Fibroblast of the aortic adventitia (primary cell): ENCODE results near the gene ZMYND12. TPM values are rescaled to one million over a fixed set of nuclear protein-coding genes. Genes with fewer than 3 reads are reported as not detected.
"Not testable (repeated sequence)": the region's sequence is repeated elsewhere in the genome, so short reads cannot be mapped to it uniquely, and the experiment has no call there.

Source experiments
- DNase-seq: peaks from one replicate; pipeline ENCODE4 v3.0.0-alpha.2; 2010; ENCODE audit warnings: low read depth
- H3K4me3 ChIP-seq: 2 replicates; pipeline ENCODE4 v1.5.1; 2011; ENCODE audit warnings: low read depth, mild to moderate bottlenecking, control low read depth, low read length, moderate library complexity
- total RNA-seq: library from RNA; depleted of rRNA; stranded (reverse); fragments of >200 nt; gene quantifications from 2 replicates; pipeline ENCODE4 v1.2.3, GENCODE V29; 2012; ENCODE audit warnings: low replicate concordance
- TF ChIP-seq, protein P1 (sequence below): IDR thresholded peaks from 2 replicates; pipeline ENCODE4 v1.5.1; 2011; ENCODE audit warnings: mild to moderate bottlenecking, low read length, control low read depth, inconsistent platforms; ENCODE audit not compliant: insufficient read depth

Gene ZMYND12, protein sequence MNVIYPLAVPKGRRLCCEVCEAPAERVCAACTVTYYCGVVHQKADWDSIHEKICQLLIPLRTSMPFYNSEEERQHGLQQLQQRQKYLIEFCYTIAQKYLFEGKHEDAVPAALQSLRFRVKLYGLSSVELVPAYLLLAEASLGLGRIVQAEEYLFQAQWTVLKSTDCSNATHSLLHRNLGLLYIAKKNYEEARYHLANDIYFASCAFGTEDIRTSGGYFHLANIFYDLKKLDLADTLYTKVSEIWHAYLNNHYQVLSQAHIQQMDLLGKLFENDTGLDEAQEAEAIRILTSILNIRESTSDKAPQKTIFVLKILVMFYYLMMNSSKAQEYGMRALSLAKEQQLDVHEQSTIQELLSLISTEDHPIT
- total RNA-seq = 0.82 and 1.6 TPM in 2 replicates

- peak within 1 kb of the TSS; percentile 78 for H3K4me3 ChIP-seq
- TF ChIP-seq, protein P1, sequence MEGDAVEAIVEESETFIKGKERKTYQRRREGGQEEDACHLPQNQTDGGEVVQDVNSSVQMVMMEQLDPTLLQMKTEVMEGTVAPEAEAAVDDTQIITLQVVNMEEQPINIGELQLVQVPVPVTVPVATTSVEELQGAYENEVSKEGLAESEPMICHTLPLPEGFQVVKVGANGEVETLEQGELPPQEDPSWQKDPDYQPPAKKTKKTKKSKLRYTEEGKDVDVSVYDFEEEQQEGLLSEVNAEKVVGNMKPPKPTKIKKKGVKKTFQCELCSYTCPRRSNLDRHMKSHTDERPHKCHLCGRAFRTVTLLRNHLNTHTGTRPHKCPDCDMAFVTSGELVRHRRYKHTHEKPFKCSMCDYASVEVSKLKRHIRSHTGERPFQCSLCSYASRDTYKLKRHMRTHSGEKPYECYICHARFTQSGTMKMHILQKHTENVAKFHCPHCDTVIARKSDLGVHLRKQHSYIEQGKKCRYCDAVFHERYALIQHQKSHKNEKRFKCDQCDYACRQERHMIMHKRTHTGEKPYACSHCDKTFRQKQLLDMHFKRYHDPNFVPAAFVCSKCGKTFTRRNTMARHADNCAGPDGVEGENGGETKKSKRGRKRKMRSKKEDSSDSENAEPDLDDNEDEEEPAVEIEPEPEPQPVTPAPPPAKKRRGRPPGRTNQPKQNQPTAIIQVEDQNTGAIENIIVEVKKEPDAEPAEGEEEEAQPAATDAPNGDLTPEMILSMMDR = peak; percentile 7
- peak; percentile 89 for DNase-seq
Observed at GRCh38 chr1:42456010-42456753, at the start of gene ZMYND12, which contains the start of gene PPCS. Gene ZMYND12 (minus strand): TSS chr1:42456022. CDS start chr1:42455997, 25 bp downstream. Gene PPCS (plus strand): TSS chr1:42456543. CDS start chr1:42456566, 23 bp downstream.

DNA sequence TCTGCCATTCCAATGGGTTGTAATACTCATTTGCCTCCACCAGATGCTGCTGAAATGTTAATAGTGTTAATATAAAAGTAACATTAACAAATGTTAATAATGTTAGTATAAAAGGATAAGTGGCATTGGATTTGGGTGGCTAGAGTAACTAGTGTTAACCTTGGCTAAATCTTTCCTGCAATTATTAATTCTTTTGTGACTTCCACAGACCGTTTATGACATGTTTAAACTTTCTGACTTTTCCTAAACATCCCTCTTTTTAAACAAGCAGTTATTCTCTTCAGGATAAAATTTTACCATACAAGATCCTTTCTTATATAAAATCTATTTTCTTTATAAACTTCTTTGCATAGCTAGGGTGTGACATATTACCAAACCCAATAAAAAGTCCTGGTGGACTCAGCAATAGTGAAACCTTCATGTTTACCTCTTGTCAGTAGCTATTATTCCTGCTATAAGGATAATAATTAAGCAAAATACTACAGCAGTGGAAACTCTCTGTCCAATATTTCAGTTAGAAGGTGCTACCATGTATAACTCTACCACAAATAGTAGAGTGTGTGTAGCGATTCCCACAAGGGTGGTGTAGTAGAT lies 48.8 kb upstream of the ZMYND12 start:
- no peak overlapping the region for H3K4me3 ChIP-seq
- TF ChIP-seq, protein P1 = no peak
- DNase-seq = no peak

DNA sequence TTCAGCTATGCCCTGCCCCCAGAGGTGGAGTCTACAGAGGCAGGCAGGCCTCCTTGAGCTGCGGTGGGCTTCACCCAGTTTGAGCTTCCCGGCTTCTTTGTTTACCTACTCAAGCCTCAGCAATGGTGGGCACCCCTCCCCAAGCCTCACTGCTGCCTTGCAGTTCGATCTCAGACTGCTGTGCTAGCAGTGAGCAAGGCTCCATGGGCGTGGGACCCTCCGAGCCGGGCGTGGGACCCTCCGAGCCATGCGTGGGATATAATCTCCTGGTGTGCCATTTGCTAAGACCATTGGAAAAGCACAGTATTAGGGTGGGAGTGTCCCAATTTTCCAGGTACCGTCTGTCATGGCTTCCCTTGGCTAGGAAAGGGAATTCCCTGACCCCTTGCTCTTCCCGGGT lies 46.2 kb upstream of the ZMYND12 start:
- H3K4me3 ChIP-seq, DNase-seq: not testable (repeated sequence)

GRCh38 chr1:42490237-42490636 lies 34.4 kb upstream of the ZMYND12 start:
- no peak overlapping the region for H3K4me3 ChIP-seq

GRCh38 chr1:42484382-42484781 lies 28.6 kb upstream of the ZMYND12 start:
- TF ChIP-seq, protein P1 = no peak
- no peak overlapping the region for H3K4me3 ChIP-seq
- DNase-seq = peak; percentile 88

More at GRCh38 chr1:42490237-42490636, 34.4 kb upstream of the ZMYND12 start:
- TF ChIP-seq, protein P1 = no peak
- DNase-seq = no peak

GRCh38 chr1:42482635-42483153 lies 26.9 kb upstream of the ZMYND12 start:
- TF ChIP-seq, protein P1 = no peak
- H3K4me3 ChIP-seq = no peak overlapping the region
- DNase-seq = no peak

GRCh38 chr1:42480921-42481320 lies 25.1 kb upstream of the ZMYND12 start:
- no peak for DNase-seq
- no peak overlapping the region for H3K4me3 ChIP-seq
- TF ChIP-seq, protein P1 = no peak
